HepG2 (cell line): ENCODE data around the gene HSF4. TPM values are rescaled to one million over a fixed set of nuclear protein-coding genes. Genes with fewer than 3 reads are reported as not detected.

ENCODE experiments used
- CBX1 ChIP-seq: IDR thresholded peaks from one replicate; pipeline ENCODE4 v1.6.1; 2016; ENCODE audit warnings: antibody characterized with exemption, low read depth
- EEA1 ChIP-seq: sonication (generic); formaldehyde crosslinking; IDR thresholded peaks from 2 replicates; pipeline ENCODE4 v1.5.1; 2020; ENCODE audit warnings: mild to moderate bottlenecking, missing genetic modification reagents, borderline replicate concordance
- EHMT2 ChIP-seq: fragments of 200-600 bp; sonication (generic); IDR thresholded peaks from 2 replicates; pipeline ENCODE4 v1.7.0; 2017; ENCODE audit warnings: antibody characterized with exemption, low read depth, low read length, borderline replicate concordance
- ELF1 ChIP-seq: sonication (generic); formaldehyde crosslinking; IDR thresholded peaks from 2 replicates; pipeline ENCODE4 v1.4.0; 2020; ENCODE audit warnings: missing genetic modification reagents
- EZH2 ChIP-seq: conservative IDR thresholded peaks from 2 replicates; pipeline ENCODE4 v1.6.1; 2012; ENCODE audit warnings: mild to moderate bottlenecking, low read depth, low read length, moderate library complexity
- HIVEP1 ChIP-seq: sonication (generic); formaldehyde crosslinking; IDR thresholded peaks from 2 replicates; pipeline ENCODE4 v1.4.0; 2020; ENCODE audit warnings: mild to moderate bottlenecking, missing genetic modification reagents
- IRF2 ChIP-seq: IDR thresholded peaks from 2 replicates; pipeline ENCODE4 v1.6.1; 2018; ENCODE audit warnings: missing genetic modification reagents, missing compliant biosample characterization
- KDM2A ChIP-seq: sonication (generic); formaldehyde crosslinking; IDR thresholded peaks from 2 replicates; pipeline ENCODE4 v1.4.0; 2020; ENCODE audit warnings: low read depth, missing genetic modification reagents, borderline replicate concordance
- KDM3A ChIP-seq: IDR thresholded peaks from 2 replicates; pipeline ENCODE4 v1.6.1; 2018; ENCODE audit warnings: low read depth, missing compliant biosample characterization
- KLF15 ChIP-seq: sonication (generic); formaldehyde crosslinking; IDR thresholded peaks from 2 replicates; pipeline ENCODE4 v1.8.1; 2023; ENCODE audit warnings: borderline replicate concordance, mild to moderate bottlenecking, inconsistent platforms, missing genetic modification reagents, mixed read lengths
- MTA3 ChIP-seq: sonication (generic); formaldehyde crosslinking; IDR thresholded peaks from 2 replicates; pipeline ENCODE4 v1.4.0; 2020; ENCODE audit warnings: missing genetic modification reagents
- NAIF1 ChIP-seq: sonication (generic); formaldehyde crosslinking; IDR thresholded peaks from 2 replicates; pipeline ENCODE4 v1.5.0; 2020; ENCODE audit warnings: mild to moderate bottlenecking, missing genetic modification reagents, borderline replicate concordance
- NFRKB ChIP-seq: fragments of 450-650 bp; IDR thresholded peaks from 2 replicates; pipeline ENCODE4 v1.6.1; 2017
- NFYC ChIP-seq: IDR thresholded peaks from 2 replicates; pipeline ENCODE4 v1.6.1; 2016; ENCODE audit warnings: missing genetic modification reagents, missing compliant biosample characterization
- NR1H2 ChIP-seq: sonication (generic); formaldehyde crosslinking; IDR thresholded peaks from 2 replicates; pipeline ENCODE4 v1.8.1; 2022; ENCODE audit warnings: low read depth, missing genetic modification reagents, borderline replicate concordance
- SKIL ChIP-seq: sonication (generic); formaldehyde crosslinking; IDR thresholded peaks from 2 replicates; pipeline ENCODE4 v1.8.0; 2022; ENCODE audit warnings: missing genetic modification reagents, mild to moderate bottlenecking, moderate library complexity, borderline replicate concordance
- STAG1 ChIP-seq: sonication (generic); formaldehyde crosslinking; IDR thresholded peaks from 2 replicates; pipeline ENCODE4 v1.4.0; 2020; ENCODE audit warnings: missing genetic modification reagents
- TBP ChIP-seq: sonication (generic); formaldehyde crosslinking; IDR thresholded peaks from 2 replicates; pipeline ENCODE4 v1.5.0; 2020; ENCODE audit warnings: missing genetic modification reagents
- TP53 ChIP-seq: sonication (generic); formaldehyde crosslinking; conservative IDR thresholded peaks from 2 replicates; pipeline ENCODE4 v1.4.0; 2020; ENCODE audit warnings: missing genetic modification reagents
- ZBTB10 ChIP-seq: sonication (generic); formaldehyde crosslinking; IDR thresholded peaks from 2 replicates; pipeline ENCODE4 v1.4.0; 2020; ENCODE audit warnings: missing genetic modification reagents, borderline replicate concordance
- ZEB1 ChIP-seq: IDR thresholded peaks from 2 replicates; pipeline ENCODE4 v1.6.1; 2012; ENCODE audit warnings: mild to moderate bottlenecking, low read depth, inconsistent platforms; ENCODE audit not compliant: insufficient replicate concordance
- ZFP90 ChIP-seq: sonication (generic); formaldehyde crosslinking; IDR thresholded peaks from 2 replicates; pipeline ENCODE4 v1.8.0; 2022; ENCODE audit warnings: missing genetic modification reagents, mild to moderate bottlenecking, inconsistent platforms, borderline replicate concordance
- ZNF10 ChIP-seq: sonication (generic); formaldehyde crosslinking; IDR thresholded peaks from 2 replicates; pipeline ENCODE4 v1.4.0; 2020; ENCODE audit warnings: mild to moderate bottlenecking, low read depth, missing genetic modification reagents, borderline replicate concordance
- ZNF3 ChIP-seq: IDR thresholded peaks from 2 replicates; pipeline ENCODE4 v1.7.0; 2017; ENCODE audit warnings: inconsistent platforms
- ZNF44 ChIP-seq: sonication (generic); formaldehyde crosslinking; IDR thresholded peaks from 2 replicates; pipeline ENCODE4 v1.5.1; 2020; ENCODE audit warnings: mild to moderate bottlenecking, missing genetic modification reagents
- ZNF510 ChIP-seq: sonication (generic); formaldehyde crosslinking; IDR thresholded peaks from 2 replicates; pipeline ENCODE4 v1.4.0; 2020; ENCODE audit warnings: low read depth, mild to moderate bottlenecking, missing genetic modification reagents
- ZNF589 ChIP-seq: sonication (generic); formaldehyde crosslinking; conservative IDR thresholded peaks from 2 replicates; pipeline ENCODE4 v1.8.0; 2022; ENCODE audit warnings: mild to moderate bottlenecking, moderate library complexity, missing genetic modification reagents
- ZNF713 ChIP-seq: sonication (generic); formaldehyde crosslinking; IDR thresholded peaks from 2 replicates; pipeline ENCODE4 v1.4.0; 2020; ENCODE audit warnings: mild to moderate bottlenecking, missing genetic modification reagents
- polyA plus RNA-seq, 8 experiments: library from polyadenylated mRNA; depleted of rRNA in 3 of 8; stranded (reverse) in 7 of 8; unstranded in 1 of 8; fragments of >200 nt; fragmentation: Illumina TruSeq in 4 of 8; extraction: Trizol in 4 of 8; gene quantifications; 2 replicates each; pipeline versions ENCODE4 v1.2.1 to v1.2.3, GENCODE V29; 2011 to 2016; ENCODE audit warnings: low read depth in 4 of 8, missing spikeins in 1 of 8, mixed read lengths in 1 of 8; ENCODE audit not compliant: insufficient read depth in 1 of 8
- total RNA-seq, 5 experiments: library from RNA; depleted of rRNA; stranded (reverse); fragments of >200 nt; fragmentation: Illumina TruSeq; extraction: Trizol; gene quantifications; 2 replicates each; pipeline ENCODE4 v1.2.3, GENCODE V29; 2016; ENCODE audit warnings: low read depth in 1 of 5

HSF4 gene
- total and polyA plus RNA-seq, 2 of the 13 experiments (the other 11 are each of a cell fraction or from before 2014, with no cell fraction given) = 3.5 to 16.9 TPM

GRCh38 chr16:67116388-67117311 lies 47.9 kb upstream of the HSF4 start (continued):
- TF ChIP-seq KDM2A (CRISPR knock-in tag) (no peak), EEA1 (no peak), ZNF589 (CRISPR knock-in tag) (no peak), IRF2 (CRISPR knock-in tag) (no peak), TBP (no peak), MTA3 (CRISPR knock-in tag) (no peak), ZNF10 (CRISPR knock-in tag) (no peak), ZNF3 (no peak), NR1H2 (CRISPR knock-in tag) (no peak), EHMT2 (no peak), NAIF1 (CRISPR knock-in tag) (no peak), ZNF510 (no peak), HIVEP1 (CRISPR knock-in tag) (no peak), ZNF713 (no peak), TP53 (no peak), ZFP90 (CRISPR knock-in tag) (no peak), ELF1 (CRISPR knock-in tag) (no peak), KDM3A (CRISPR knock-in tag) (no peak), ZBTB10 (CRISPR knock-in tag) (no peak), STAG1 (no peak), CBX1 (no peak), EZH2 (no peak), NFYC (no peak), ZNF44 (CRISPR knock-in tag) (no peak), ZEB1 (no peak), KLF15 (no peak), NFRKB (no peak), SKIL (no peak)
